IPS-15b (cell line): ENCODE data around the gene PORCN.

Experiments used
- H3K27me3 ChIP-seq: one replicate; pipeline ENCODE4 v1.6.1; 2013; ENCODE audit warnings: low read length; ENCODE audit not compliant: control insufficient read depth, insufficient read depth
- H3K36me3 ChIP-seq: one replicate; pipeline ENCODE4 v1.6.1; 2013; ENCODE audit warnings: low read length; ENCODE audit not compliant: control insufficient read depth, insufficient read depth
- H3K4me1 ChIP-seq: one replicate; pipeline ENCODE4 v1.6.1; 2013; ENCODE audit warnings: mild to moderate bottlenecking, low read length; ENCODE audit not compliant: control insufficient read depth, insufficient read depth
- H3K4me3 ChIP-seq: one replicate; pipeline ENCODE4 v1.5.1; 2013; ENCODE audit warnings: low read depth, low read length
- H3K9ac ChIP-seq: one replicate; pipeline ENCODE4 v1.6.1; 2013; ENCODE audit warnings: low read depth, mild to moderate bottlenecking, low read length
- H3K9me3 ChIP-seq: one replicate; pipeline ENCODE4 v1.6.1; 2013; ENCODE audit warnings: mild to moderate bottlenecking, low read length; ENCODE audit not compliant: control insufficient read depth, insufficient read depth

PORCN gene

GRCh38 chrX:48508400-48509244, at the start of gene PORCN:
Gene PORCN (plus strand): TSS chrX:48508992. CDS start chrX:48509821, 829 bp downstream.
- Histone ChIP-seq H3K4me1 (no peaks in the 10 kb centered on the region), H3K4me3 (peak within 1 kb of the TSS; percentile 64), H3K27me3 (no peaks in the 10 kb centered on the region), H3K36me3 (no peaks in the 10 kb centered on the region), H3K9me3 (no peaks in the 10 kb centered on the region), H3K9ac (no peak within 1 kb of the TSS)

- no peaks in the 10 kb centered on the region for H3K27me3 ChIP-seq
- H3K4me3 ChIP-seq: no peak overlapping the region
- no peaks in the 10 kb centered on the region for H3K9me3 ChIP-seq
- no peaks in the 10 kb centered on the region for H3K4me1 ChIP-seq
- peaks cover 10% of the 10 kb centered on the region for H3K36me3 ChIP-seq
- no peak overlapping the region for H3K9ac ChIP-seq
Measured at GRCh38 chrX:48459483-48459882, 49.3 kb upstream of the PORCN start.

- peaks cover 10% of the 10 kb centered on the region for H3K36me3 ChIP-seq
- no peaks in the 10 kb centered on the region for H3K4me1 ChIP-seq
- H3K9me3 ChIP-seq: no peaks in the 10 kb centered on the region
- no peak overlapping the region for H3K9ac ChIP-seq
- no peak overlapping the region for H3K4me3 ChIP-seq
- H3K27me3 ChIP-seq: no peaks in the 10 kb centered on the region
Measured at GRCh38 chrX:48460031-48460430, 48.8 kb upstream of the PORCN start.

GRCh38 chrX:48460606-48461005, 48.2 kb upstream of the PORCN start:
- peaks cover 10% of the 10 kb centered on the region for H3K36me3 ChIP-seq
- H3K4me3 ChIP-seq: no peak overlapping the region

GRCh38 chrX:48461830-48462229, 47.0 kb upstream of the PORCN start:
- Histone ChIP-seq H3K4me3 (no peak overlapping the region), H3K27me3 (no peaks in the 10 kb centered on the region), H3K36me3 (peaks cover 10% of the 10 kb centered on the region), H3K4me1 (no peaks in the 10 kb centered on the region), H3K9me3 (no peaks in the 10 kb centered on the region), H3K9ac (no peak overlapping the region)

More at GRCh38 chrX:48460606-48461005, 48.2 kb upstream of the PORCN start:
- Histone ChIP-seq H3K27me3 (no peaks in the 10 kb centered on the region), H3K4me1 (no peaks in the 10 kb centered on the region), H3K9ac (no peak overlapping the region), H3K9me3 (no peaks in the 10 kb centered on the region)

GRCh38 chrX:48465336-48465933, 43.4 kb upstream of the PORCN start:
- Histone ChIP-seq H3K9ac (no peak overlapping the region), H3K36me3 (peaks cover 2% of the 10 kb centered on the region), H3K9me3 (no peaks in the 10 kb centered on the region), H3K27me3 (no peaks in the 10 kb centered on the region), H3K4me1 (peaks cover 4% of the 10 kb centered on the region), H3K4me3 (no peak overlapping the region)

- H3K4me1 ChIP-seq: peaks cover 4% of the 10 kb centered on the region
Measured at GRCh38 chrX:48466696-48467095, 42.1 kb upstream of the PORCN start.

GRCh38 chrX:48467281-48467761, 41.5 kb upstream of the PORCN start:
- Histone ChIP-seq H3K9me3 (no peaks in the 10 kb centered on the region), H3K9ac (no peak overlapping the region), H3K4me1 (peaks cover 4% of the 10 kb centered on the region), H3K4me3 (peak overlapping the region; percentile 67), H3K27me3 (no peaks in the 10 kb centered on the region), H3K36me3 (no peaks in the 10 kb centered on the region)

More at GRCh38 chrX:48466696-48467095, 42.1 kb upstream of the PORCN start:
- no peak overlapping the region for H3K9ac ChIP-seq
- H3K36me3 ChIP-seq: no peaks in the 10 kb centered on the region
- H3K9me3 ChIP-seq: no peaks in the 10 kb centered on the region
- H3K4me3 ChIP-seq: no peak overlapping the region
- H3K27me3 ChIP-seq: no peaks in the 10 kb centered on the region

- H3K9me3 ChIP-seq: no peaks in the 10 kb centered on the region
- peak overlapping the region; percentile 67 for H3K4me3 ChIP-seq
- H3K9ac ChIP-seq: peak overlapping the region; percentile 8
- no peaks in the 10 kb centered on the region for H3K27me3 ChIP-seq
- peaks cover 7% of the 10 kb centered on the region for H3K4me1 ChIP-seq
- no peaks in the 10 kb centered on the region for H3K36me3 ChIP-seq
Measured at GRCh38 chrX:48468247-48468671, 40.5 kb upstream of the PORCN start.

GRCh38 chrX:48468693-48469691, 39.8 kb upstream of the PORCN start:
- Histone ChIP-seq H3K9ac (peak overlapping the region; percentile 8), H3K27me3 (no peaks in the 10 kb centered on the region), H3K4me3 (peak overlapping the region; percentile 67)

More at GRCh38 chrX:48468693-48469691, 39.8 kb upstream of the PORCN start:
- Histone ChIP-seq H3K36me3 (no peaks in the 10 kb centered on the region), H3K4me1 (peaks cover 8% of the 10 kb centered on the region), H3K9me3 (no peaks in the 10 kb centered on the region)
